T-helper 1 cell treated with Interleukin-12 subunit alpha and Interleukin-12 subunit beta and Interleukin-4 antibody, amounts not matched to agents 30 ng/mL and 1 ng/mL, for 36 hours (primary cell): ENCODE data around the gene TCF7L1. TPM values are rescaled to one million over a fixed set of nuclear protein-coding genes. Genes with fewer than 3 reads are reported as not detected.
"Not testable (repeated sequence)": the region's sequence is repeated elsewhere in the genome, so short reads cannot be mapped to it uniquely, and the experiment has no call there.

Experiments used
- intact Hi-C: fragments of 100-400 bp; cut with micrococcal nuclease; formaldehyde crosslinking; loops from one replicate; pipeline ENCODE4 v1.15.1; 2024
- total RNA-seq: library from RNA; stranded (reverse); gene quantifications from 2 replicates; pipeline ENCODE4 v1.2.3, GENCODE V29; 2022

TCF7L1 gene
- total RNA-seq, 1 donor from 2014 or later: not detected

DNA sequence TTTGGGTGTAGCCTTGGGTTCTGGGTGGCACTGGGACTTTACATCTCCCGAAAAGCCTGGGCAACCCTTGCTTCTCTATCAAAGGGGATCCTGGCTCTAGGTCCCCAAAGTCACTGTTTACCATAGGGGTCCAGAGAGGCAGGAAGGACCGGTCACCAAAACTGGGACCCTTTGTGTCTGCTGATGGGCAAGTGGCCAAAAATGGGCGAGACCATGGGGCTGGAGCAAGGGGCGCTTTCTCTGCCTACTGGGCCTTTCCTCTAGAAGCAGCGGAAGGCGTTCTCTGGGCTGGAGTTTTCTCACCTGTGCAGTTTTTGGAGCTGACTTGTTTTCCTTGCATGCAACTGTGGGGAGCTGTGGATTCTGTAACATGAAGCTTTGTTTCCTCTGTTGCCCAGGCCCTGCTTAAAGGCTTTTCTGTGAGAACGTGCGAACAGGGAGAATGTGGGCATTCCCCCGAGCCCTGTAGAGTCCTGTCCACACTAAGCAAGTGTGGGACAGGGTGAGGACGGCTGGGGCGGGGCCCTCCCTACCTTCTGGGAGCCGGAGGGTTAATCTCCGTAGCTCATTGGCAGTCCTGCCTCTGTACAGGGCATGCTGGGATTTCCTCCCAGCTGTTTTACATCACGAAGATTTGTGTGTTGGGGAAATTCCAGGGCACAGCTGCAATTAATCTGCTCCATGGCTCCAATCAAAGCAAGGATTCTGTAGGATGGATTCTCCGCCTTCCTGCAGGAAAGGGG is 144.4 kb downstream of the TCF7L1 start:
- intact Hi-C loops: no loop called here

DNA sequence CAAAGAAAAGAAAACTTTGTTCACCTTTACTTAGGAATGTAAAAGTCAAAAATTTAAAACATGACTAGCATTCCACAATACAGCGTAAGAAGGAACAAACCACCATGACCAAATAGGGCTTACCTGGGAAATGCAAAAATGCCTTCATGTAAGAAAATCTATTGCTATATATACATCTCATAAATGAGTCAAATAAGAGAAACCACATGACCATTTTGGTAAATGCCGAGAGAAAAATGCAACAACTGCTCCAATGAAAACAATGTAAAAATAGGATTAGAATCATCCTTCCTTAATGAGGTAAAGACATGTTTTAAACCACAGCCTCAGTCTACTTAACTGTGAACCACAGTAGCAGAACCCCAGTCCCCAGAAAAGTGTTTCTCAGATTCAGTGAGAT is 145.2 kb downstream of the TCF7L1 start:
- intact Hi-C loops: no loop called here

DNA sequence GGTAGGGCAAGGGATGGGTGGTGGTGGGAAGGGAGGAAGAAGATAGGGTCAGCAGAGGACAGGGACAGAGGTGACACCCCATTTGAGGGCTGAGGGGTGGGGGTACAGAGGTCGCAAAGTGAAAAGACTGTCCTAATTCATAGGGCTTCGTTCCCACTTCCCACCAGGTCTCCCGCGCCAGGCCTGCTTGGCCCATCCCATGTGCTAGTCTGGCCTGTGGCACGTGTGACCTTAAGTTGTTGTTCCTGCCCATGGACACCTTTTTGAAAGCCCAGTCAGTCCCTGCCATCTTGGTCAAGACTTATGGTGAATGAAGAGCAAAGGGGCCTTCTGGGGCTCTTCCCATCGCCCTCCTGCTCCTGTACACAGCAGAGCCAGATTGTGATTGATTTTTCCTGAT is 148.4 kb downstream of the TCF7L1 start:
- intact Hi-C loops: no loop called here

DNA sequence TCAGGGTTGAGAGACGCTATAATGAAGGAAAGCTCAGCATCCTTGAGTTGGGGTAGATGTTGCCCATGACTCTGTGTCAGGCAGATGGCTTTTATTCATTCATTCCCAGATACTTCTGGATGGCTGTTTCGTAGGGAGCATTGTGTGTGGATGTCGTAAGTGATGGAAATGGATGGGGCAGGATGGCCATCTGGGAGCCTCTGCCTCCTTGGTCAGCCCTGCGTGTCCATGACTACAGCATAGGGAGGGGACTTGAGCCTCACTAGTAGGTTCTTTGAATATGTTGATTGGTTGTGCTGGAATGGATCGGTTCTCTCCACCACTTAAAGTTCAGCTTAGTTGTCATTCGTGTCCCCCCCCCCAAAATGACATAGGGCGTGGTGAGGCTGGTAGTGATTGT is 149.7 kb downstream of the TCF7L1 start:
- intact Hi-C loops: no loop called here

DNA sequence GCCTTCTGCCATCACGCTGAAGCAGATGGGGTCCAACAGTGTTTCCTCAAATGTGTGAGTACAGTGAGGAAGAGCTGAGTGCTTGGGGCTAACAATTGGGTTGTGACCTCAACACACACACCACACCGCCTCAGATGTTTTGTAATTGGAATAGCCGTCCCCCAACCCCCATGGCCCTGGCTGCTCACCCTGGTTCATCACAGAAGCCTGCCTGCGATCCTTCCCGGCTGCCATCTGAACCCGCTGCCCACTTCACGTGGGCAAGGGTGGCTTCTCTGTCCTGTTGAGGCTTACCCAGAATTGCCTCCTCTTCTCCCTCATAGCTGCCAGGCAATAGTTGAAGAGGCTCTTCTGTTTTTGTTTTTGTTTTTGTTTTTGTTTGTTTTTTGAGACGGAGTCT is 150.4 kb downstream of the TCF7L1 start:
- intact Hi-C loops: no loop called here

DNA sequence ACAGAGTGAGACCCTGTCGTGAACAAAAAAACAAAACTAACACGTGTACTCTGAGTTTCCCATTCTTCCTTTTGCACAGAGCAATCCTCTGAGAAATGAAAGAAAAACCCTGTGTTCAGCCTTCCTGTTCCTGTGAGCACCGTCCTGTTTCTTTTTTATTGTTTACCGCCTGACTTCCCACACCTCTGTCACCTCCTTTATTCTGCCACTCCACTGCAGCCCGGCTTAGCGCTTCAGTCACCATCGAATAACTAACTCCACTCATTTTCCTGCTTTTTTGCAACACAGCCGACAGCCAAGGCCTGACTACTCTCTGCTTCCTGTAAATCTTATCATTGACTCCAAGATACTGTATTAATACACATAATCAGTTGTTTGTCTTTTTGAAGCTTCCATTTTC is 153.7 kb downstream of the TCF7L1 start:
- intact Hi-C loops: loop anchor here (1.0 to 5.0 kb wide), 2 partner anchors 11 to 790 kb away; no protein-coding TSS in a partner anchor

DNA sequence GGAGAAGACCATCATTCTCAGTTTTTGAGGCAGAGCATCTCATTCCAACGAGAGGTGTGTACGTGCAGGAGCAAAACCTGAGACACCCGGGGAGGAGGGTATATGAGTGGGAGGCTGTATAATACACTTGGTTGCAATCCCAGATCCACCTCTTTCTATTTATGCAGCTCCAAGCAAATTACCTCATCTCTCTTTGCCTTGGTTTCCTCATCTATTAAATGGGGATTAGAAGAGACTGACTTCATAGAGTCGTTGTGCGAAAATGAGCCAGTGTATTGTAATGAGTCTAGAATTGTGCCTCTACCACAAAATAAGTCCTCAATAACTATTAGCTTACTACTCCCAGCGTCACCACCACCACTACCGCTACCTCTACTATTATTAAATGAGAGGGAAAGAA is 154.5 kb downstream of the TCF7L1 start:
- intact Hi-C loops: loop anchor here (1.0 to 5.0 kb wide), 2 partner anchors 11 to 790 kb away; no protein-coding TSS in a partner anchor

DNA sequence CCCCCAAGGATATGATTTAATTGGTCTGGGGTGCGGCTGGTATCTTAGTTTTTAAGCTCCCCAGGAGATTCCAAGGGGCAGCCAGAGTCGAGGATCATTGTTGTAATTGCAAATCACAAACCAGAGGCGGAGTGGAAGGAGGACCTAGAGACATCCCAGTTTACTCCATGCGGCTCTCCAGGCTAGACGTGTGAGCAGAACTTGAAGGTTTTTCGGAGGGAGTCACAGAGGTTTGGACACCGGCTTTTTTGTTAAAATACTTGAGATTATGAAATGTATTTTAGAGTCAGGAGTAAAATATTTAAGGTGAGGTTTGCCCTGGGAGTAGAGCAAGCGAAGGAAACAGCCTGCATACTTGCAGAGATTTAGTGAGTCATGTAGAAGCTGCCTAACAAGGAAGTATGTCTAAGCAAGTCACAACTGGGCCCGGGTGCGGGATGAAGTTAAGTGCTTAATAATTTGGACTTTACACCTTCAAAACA is 155.1 kb downstream of the TCF7L1 start:
- intact Hi-C loops: loop anchor here (5.0 kb wide), 1 partner anchor 791 kb away; no protein-coding TSS in a partner anchor

DNA sequence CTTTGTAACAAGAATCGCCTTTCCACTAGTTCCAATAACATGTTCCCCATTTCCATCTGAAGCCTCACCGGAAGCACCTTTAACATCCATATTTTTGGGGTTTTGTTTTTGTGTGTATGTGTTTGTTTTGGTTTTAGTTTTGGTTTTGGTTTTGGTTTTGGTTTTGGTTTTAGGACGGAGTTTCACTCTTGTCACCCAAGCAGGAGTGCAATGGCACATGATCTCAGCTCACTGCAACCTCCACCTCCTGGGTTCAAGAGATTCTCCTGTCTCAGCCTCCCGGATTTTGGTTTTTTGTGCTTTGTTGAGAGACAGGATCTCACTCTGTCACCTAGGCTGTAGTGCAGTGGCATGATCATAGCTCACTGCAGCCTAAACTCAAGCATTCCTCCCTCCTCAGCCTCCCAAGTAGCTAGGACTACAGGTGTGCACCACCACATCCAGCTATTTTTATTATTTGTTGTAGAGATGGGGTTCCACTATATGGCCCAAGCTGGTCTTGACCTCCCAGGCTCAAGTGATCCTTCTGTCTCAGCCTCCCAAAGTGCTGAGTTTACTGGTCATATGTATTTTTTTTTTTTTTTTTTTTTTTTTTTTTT is 158.3 kb downstream of the TCF7L1 start:
- intact Hi-C loops: loop anchor here (1.0 to 2.0 kb wide), 4 partner anchors 9 to 832 kb away; partner anchors contain the start of genes SUCLG1 and TGOLN2

DNA sequence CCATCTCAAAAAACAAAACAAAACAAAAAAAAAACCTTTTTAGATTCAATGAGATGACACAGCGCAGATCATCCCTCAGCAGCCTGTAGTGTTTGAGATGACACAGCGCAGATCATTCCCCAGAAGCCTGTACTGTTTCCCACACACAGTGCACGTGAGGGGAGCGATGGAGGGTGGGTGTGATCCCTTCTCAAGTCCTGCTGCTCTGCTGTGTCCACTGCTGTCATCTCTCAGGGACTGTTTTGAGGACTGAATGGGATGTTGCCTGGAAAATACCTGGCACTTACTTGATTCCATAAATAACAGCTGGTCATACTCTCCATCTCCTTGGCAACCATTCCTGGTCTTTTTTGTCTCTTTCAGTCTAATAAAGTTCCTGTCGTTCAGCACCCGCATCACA is 168.9 kb downstream of the TCF7L1 start:
- intact Hi-C loops: loop anchor here (5.0 kb wide), 1 partner anchor 1280 kb away; no protein-coding TSS in a partner anchor

DNA sequence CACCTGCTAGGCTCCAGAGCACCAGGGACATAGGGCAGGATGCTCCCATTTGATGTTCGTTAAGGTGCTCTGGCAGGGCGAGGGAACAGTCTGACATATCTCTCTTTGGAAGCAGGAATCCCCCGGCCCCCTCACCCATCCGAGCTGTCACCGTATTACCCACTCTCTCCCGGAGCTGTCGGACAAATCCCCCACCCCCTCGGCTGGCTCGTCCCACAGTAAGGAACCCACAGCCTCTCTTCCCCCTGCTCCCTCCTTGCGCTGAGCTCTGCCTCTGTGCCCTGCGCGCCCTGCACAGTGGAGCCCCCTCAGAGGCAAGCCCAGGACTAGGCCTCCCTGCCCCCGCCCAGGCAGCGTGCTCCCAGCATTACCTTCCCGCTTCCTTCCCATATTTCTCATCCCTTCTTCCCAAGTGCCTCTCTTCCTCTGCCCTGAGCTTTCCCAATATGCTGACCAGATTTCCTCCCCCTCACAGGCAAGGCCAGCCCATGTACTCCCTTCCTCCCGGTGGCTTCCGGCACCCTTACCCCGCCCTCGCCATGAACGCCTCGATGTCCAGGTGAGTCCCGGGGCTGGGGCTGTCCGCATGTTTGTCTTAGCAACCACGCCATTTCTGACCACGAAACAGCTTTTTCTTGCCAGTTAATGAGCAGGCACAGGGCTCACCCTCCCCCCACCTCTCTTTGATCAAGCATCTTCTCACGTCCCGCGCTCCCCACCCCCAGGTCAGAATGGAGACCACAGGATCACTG is 170.8 kb downstream of the TCF7L1 start:
- intact Hi-C loops: loop anchor here (5.0 kb wide), 1 partner anchor 1282 kb away; no protein-coding TSS in a partner anchor

DNA sequence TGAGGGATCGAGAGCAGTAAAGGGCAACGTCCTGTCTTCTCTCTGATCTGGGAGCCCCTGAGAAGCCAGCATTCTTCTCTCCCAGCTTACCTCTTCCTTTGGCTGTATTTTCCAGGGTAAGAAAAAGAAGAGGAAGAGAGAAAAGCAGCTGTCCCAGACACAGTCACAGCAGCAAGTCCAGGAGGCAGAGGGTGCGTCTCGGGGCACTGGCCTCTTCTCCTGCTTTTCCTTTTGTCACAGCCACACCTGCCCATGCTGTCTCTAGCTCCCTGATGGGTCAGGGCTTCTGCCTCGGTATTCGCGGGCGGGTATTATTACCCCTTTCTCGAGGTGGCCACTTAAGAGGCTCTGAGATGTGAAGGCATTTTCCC is 174.3 kb downstream of the TCF7L1 start:
- intact Hi-C loops: no loop called here

DNA sequence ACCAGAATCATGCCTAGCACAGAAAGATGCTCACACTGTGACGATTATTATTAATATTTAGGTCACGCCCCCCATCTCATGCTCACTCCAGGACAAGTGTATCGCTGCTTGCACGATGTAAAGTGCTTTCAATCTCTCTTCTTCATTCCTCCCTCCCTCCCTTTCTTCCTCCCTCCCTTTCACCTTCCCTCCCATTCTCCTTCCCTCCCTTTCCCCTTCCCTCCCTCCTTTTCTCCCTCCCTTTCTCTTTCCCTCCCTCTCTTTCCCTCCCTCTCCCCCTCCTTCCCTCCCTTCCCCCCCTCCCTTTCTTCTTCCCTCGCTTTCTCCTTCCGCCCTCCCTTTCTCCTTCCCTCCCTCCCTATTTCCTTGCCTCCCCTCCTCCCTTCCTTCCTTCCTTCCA is 175.0 kb downstream of the TCF7L1 start:
- intact Hi-C loops: no loop called here

DNA sequence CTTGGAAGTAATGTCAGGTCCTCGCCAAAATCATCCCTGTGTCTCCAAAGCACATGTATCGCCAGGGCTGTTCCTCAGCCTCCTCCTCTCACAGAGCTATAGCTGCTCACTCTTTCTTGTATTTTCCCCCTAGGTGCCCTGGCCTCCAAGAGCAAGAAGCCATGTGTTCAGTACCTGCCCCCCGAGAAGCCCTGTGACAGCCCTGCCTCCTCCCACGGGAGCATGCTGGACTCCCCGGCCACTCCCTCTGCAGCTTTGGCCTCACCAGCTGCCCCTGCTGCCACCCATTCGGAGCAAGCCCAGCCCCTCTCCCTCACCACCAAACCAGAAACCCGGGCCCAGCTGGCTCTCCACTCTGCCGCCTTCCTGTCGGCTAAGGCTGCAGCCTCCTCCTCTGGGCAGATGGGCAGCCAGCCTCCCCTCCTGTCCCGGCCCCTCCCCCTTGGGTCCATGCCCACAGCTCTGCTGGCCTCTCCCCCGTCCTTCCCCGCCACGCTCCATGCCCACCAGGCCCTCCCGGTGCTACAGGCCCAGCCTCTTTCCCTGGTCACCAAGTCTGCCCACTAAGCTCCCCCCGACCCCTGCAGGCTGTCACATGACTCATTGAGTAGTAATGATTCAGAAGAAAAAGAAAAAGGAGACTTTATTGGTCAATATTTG is 175.8 kb downstream of the TCF7L1 start:
- intact Hi-C loops: no loop called here

DNA sequence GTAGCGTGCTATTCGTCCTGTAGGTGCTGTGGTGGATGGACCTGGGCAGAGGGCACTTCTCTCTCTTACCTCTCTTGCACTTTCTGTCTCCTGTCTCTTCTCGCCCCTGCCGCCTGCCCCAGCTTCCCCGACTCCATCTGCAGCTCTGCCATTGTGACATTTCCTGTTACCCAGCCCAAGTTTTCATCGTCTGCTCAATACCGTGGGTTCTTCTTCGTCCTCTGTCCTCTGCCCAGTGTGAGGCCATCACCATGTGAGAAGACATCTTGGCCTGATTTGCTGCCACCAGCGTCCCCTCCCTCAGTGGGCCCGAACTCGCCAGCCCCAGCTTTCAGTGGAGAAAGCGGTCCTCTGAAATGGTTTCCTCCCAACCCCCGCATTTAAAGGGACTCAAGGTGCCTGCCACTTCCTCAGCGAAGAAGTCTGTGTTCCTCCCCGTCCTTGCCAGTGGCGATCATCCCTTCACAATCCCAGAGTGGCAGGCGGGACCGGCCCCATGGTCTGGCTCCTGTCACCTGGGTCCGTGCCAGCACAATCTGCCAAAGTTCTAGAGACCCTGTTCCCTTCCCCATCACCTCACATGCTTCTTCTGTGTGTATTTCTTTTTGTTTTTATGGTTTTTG is 176.6 kb downstream of the TCF7L1 start:
- intact Hi-C loops: no loop called here

DNA sequence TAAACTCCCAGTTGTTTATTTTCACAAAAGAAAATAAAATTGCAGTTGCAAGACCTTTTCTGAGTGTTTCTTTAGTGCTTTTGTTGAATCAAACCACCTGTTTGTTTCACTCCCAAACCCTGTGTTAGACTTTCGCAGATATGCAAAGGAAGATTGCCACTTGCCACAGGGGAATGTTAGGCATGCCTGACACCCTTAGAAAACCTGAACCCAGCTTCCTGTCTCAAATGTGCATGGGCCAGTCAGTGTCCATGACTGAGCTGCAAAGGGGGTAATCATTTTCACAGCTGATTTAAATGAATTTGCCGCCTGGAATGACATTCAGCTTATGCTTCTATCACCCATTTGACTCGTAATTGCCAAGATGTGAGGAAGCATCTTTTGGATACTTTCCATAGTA is 177.1 kb downstream of the TCF7L1 start:
- intact Hi-C loops: no loop called here

DNA sequence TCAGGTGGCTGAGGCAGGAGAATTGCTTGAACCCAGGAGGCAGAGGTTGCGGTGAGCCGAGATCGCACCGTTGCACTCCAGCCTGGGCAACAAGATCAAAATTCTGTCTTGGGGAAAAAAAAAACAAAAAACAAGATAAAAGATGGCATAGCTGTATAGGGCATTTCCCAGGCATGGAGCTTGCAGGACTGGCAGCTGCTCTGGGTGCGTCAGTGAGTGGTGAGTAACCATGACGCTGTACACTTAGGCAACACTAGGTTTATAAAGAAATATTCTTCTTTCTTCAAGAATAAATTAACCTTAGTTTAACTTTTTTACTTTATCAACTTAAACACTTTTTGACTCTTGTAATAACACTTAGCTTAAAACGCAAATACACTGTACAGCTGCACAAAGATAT is 179.2 kb downstream of the TCF7L1 start:
- intact Hi-C loops: no loop called here

DNA sequence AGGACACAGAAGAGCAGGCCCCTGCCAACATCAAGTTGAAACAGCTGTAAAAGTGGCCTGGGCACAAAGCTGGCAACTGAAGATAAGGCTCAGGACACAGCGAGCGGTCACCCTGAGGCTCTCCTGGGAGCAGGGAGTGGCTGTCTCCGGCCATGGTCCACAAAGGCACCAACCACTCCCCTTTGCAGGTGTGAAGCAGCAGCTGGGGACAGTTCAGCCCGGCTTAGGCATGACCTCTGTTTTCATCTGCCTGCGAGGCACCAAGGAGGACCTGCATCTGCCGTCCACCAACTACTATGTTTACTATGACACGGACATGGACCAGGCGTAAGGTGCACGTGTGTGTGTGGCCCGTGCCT is 181.7 kb downstream of the TCF7L1 start:
- intact Hi-C loops: no loop called here

DNA sequence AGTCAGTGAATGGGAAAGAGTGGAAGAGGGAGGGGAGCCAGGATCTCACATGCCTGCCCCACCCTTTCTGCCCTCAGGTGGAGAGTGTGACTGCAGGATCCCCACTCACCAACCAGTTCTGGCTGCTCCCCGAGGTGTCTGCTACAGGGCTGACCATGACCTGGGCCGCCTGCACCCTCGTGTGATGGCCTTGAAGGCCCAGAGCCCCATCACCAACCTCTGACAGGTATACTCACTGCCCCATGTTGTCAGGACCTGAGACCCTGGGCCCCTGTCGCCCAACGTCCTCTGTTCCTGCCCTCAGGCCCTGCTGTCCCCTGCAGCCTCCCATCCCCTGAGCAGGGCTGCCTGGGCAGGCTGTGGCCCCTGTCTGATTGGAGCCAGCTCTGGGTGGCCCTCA is 182.7 kb downstream of the TCF7L1 start:
- intact Hi-C loops: not testable (repeated sequence)

DNA sequence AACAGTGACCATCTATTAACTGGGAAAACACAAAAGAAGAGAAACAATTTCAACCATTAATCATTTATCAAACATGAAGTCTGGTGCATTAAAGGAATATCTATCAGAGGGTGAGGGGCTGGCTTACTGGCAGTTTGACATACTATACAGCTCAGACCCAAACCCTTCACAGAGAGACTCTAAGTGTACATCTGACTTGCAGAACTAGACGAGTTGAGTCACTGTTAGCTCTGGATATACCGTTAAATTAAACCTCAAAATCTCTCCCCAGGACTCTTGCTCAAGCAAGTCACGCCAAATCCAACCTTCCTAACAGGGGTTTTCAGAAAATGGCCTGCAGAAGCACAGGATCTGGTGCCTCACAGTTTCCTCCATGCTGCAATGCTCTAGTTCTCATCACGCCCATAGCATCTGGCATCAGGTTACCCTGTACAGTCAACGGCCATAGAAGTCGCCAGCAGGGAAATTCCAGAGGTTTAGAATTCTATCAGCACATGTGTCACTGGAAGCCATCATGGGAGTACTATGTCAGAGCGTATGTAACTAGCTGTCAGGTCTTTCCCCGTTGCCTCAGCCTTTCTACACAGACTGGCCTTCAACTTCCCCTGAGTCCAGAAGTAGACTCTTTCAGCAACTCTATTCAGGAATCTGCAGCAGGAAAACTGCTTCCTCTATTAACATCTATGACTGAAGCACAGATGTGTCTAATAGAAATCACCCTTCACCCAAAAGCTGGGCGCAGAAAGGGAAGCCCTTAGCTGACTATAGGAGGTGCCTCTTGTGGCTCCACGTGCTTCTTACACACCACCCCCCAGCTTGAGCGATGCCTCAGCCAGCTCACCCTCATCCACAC is 185.3 kb downstream of the TCF7L1 start:
- intact Hi-C loops: no loop called here
